DOHH2 (cell line): ENCODE data around the gene PASD1.

Source experiments
- H3F3A ChIP-seq: fragments of 200-600 bp; sonication (generic), shearing (Covaris generic); 2 replicates; pipeline ENCODE4 v1.6.0; 2016; ENCODE audit warnings: antibody characterized with exemption, mild to moderate bottlenecking; ENCODE audit not compliant: control insufficient read depth, insufficient read depth
- H3K27ac ChIP-seq: fragments of 200-600 bp; sonication (generic); 2 replicates; pipeline ENCODE4 v1.5.1; 2014; ENCODE audit warnings: low read depth, mild to moderate bottlenecking, low read length, moderate library complexity
- H3K27me3 ChIP-seq: fragments of 200-600 bp; sonication (generic); 2 replicates; pipeline ENCODE4 v1.6.1; 2014; ENCODE audit warnings: mild to moderate bottlenecking, low read length, mixed read lengths; ENCODE audit not compliant: control insufficient read depth
- H3K36me3 ChIP-seq: fragments of 200-600 bp; sonication (generic); 2 replicates; pipeline ENCODE4 v1.6.1; 2014; ENCODE audit warnings: mild to moderate bottlenecking, low read length, moderate library complexity, mixed read lengths; ENCODE audit not compliant: control insufficient read depth
- H3K4me1 ChIP-seq: fragments of 200-600 bp; sonication (generic); 2 replicates; pipeline ENCODE4 v1.6.1; 2014; ENCODE audit warnings: mild to moderate bottlenecking, low read length, mixed read lengths; ENCODE audit not compliant: control insufficient read depth
- H3K4me2 ChIP-seq: fragments of 200-600 bp; sonication (generic); 2 replicates; pipeline ENCODE4 v1.6.0; 2014; ENCODE audit warnings: mild to moderate bottlenecking, low read length, moderate library complexity
- H3K4me3 ChIP-seq: fragments of 200-600 bp; sonication (generic); 2 replicates; pipeline ENCODE4 v1.5.1; 2014; ENCODE audit warnings: mild to moderate bottlenecking, low read length, mixed read lengths
- H3K79me2 ChIP-seq: fragments of 200-600 bp; sonication (generic); 2 replicates; pipeline ENCODE4 v1.6.1; 2014; ENCODE audit warnings: mild to moderate bottlenecking, low read length, mixed read lengths; ENCODE audit not compliant: control insufficient read depth
- H3K9me2 ChIP-seq: fragments of 200-600 bp; sonication (generic); replicated peaks from 2 replicates; pipeline ENCODE4 v1.6.1; 2014; ENCODE audit warnings: mild to moderate bottlenecking, low read length, mixed read lengths; ENCODE audit not compliant: control insufficient read depth
- H3K9me3 ChIP-seq: fragments of 200-600 bp; sonication (generic); 2 replicates; pipeline ENCODE4 v1.6.1; 2014; ENCODE audit warnings: antibody characterized with exemption, low read length, mixed read lengths; ENCODE audit not compliant: control insufficient read depth, insufficient read depth
- H4K20me1 ChIP-seq: fragments of 200-600 bp; sonication (generic); 2 replicates; pipeline ENCODE4 v1.6.0; 2014; ENCODE audit warnings: low read depth, mild to moderate bottlenecking, antibody characterized with exemption, low read length, moderate library complexity; ENCODE audit not compliant: control insufficient read depth, insufficient read depth
- EZH2phosphoT487 ChIP-seq: fragments of 200-600 bp; sonication (generic); IDR thresholded peaks from 2 replicates; pipeline ENCODE4 v1.6.1; 2017; ENCODE audit warnings: borderline replicate concordance, mild to moderate bottlenecking, antibody characterized with exemption, low read length, moderate library complexity, mixed read lengths
- TF ChIP-seq, protein P1 (sequence below): fragments of 200-600 bp; sonication (generic); IDR thresholded peaks from one replicate; pipeline ENCODE4 v1.5.1; 2014; ENCODE audit warnings: antibody characterized with exemption, mild to moderate bottlenecking, low read depth, low read length; ENCODE audit not compliant: poor library complexity, severe bottlenecking

PASD1 gene

GRCh38 chrX:151725338-151725614 is 161.8 kb downstream of the PASD1 start:
- no peaks in the 10 kb centered on the region for H3K79me2 ChIP-seq
- H3K9me3 ChIP-seq = no peaks in the 10 kb centered on the region
- no peak overlapping the region for H3K27ac ChIP-seq
- H3K9me2 ChIP-seq = no peaks in the 10 kb centered on the region
- no peaks in the 10 kb centered on the region for H3F3A ChIP-seq
- no peaks in the 10 kb centered on the region for H3K27me3 ChIP-seq
- no peak overlapping the region for H3K4me2 ChIP-seq
- no peaks in the 10 kb centered on the region for H3K36me3 ChIP-seq
- TF ChIP-seq, protein P1, sequence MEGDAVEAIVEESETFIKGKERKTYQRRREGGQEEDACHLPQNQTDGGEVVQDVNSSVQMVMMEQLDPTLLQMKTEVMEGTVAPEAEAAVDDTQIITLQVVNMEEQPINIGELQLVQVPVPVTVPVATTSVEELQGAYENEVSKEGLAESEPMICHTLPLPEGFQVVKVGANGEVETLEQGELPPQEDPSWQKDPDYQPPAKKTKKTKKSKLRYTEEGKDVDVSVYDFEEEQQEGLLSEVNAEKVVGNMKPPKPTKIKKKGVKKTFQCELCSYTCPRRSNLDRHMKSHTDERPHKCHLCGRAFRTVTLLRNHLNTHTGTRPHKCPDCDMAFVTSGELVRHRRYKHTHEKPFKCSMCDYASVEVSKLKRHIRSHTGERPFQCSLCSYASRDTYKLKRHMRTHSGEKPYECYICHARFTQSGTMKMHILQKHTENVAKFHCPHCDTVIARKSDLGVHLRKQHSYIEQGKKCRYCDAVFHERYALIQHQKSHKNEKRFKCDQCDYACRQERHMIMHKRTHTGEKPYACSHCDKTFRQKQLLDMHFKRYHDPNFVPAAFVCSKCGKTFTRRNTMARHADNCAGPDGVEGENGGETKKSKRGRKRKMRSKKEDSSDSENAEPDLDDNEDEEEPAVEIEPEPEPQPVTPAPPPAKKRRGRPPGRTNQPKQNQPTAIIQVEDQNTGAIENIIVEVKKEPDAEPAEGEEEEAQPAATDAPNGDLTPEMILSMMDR = no peak
- no peak for TF ChIP-seq EZH2phosphoT487
- H3K4me3 ChIP-seq = no peak overlapping the region
- no peaks in the 10 kb centered on the region for H3K4me1 ChIP-seq
- no peaks in the 10 kb centered on the region for H4K20me1 ChIP-seq
